SU-DHL-6 (cell line): ENCODE results near the gene SELENON.

Experiments
- EZH2phosphoT487 ChIP-seq: fragments of 200-600 bp; sonication (generic), shearing (Covaris generic); conservative IDR thresholded peaks from 2 replicates; pipeline ENCODE4 v1.6.1; 2018; ENCODE audit warnings: mild to moderate bottlenecking, antibody characterized with exemption, low read length, moderate library complexity, mixed read lengths
- TF ChIP-seq, protein P1 (sequence below): fragments of 200-600 bp; sonication (generic); IDR thresholded peaks from one replicate; pipeline ENCODE4 v1.5.1; 2017; ENCODE audit warnings: antibody characterized with exemption, mild to moderate bottlenecking, low read length, moderate library complexity; ENCODE audit not compliant: insufficient read depth, poor library complexity, severe bottlenecking

DNA sequence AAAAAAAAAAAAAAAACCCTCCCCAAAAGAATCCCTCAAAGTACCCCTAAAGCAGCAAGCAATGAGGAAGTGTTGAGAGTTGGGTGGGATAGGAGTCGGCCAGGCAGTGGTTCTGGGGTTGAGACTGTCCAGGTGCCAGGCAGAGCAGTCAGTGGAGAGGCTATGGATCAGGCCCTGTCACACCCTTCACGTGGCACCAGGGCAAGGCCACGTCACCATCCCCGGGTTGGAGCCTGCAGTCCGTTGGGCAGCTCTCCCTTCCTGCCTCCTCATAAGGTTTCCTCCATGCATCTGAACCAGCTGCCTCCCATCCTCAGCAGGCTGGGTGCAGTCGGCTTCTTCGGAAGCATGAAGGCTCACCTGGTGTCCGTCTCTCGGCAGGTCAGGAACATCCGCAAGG, 36.5 kb upstream of the SELENON start:
- TF ChIP-seq, protein P1, sequence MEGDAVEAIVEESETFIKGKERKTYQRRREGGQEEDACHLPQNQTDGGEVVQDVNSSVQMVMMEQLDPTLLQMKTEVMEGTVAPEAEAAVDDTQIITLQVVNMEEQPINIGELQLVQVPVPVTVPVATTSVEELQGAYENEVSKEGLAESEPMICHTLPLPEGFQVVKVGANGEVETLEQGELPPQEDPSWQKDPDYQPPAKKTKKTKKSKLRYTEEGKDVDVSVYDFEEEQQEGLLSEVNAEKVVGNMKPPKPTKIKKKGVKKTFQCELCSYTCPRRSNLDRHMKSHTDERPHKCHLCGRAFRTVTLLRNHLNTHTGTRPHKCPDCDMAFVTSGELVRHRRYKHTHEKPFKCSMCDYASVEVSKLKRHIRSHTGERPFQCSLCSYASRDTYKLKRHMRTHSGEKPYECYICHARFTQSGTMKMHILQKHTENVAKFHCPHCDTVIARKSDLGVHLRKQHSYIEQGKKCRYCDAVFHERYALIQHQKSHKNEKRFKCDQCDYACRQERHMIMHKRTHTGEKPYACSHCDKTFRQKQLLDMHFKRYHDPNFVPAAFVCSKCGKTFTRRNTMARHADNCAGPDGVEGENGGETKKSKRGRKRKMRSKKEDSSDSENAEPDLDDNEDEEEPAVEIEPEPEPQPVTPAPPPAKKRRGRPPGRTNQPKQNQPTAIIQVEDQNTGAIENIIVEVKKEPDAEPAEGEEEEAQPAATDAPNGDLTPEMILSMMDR = no peak
- no peak for TF ChIP-seq EZH2phosphoT487
